IPS-20b (cell line): ENCODE results near the gene SHISA2.
A peak's percentile ranks its signal among the peaks of the same experiment; 100 is the strongest.

Source experiments
- H3K27ac ChIP-seq: one replicate; pipeline ENCODE4 v1.5.1; 2013; ENCODE audit warnings: low read length
- H3K27me3 ChIP-seq: 2 replicates; pipeline ENCODE4 v1.6.1; 2013; ENCODE audit warnings: mild to moderate bottlenecking, low read length, inconsistent platforms; ENCODE audit not compliant: insufficient read depth
- H3K36me3 ChIP-seq: 2 replicates; pipeline ENCODE4 v1.6.1; 2013; ENCODE audit warnings: low read depth, mild to moderate bottlenecking, inconsistent platforms, low read length, moderate library complexity; ENCODE audit not compliant: insufficient read depth
- H3K4me1 ChIP-seq: 2 replicates; pipeline ENCODE4 v1.6.1; 2013; ENCODE audit warnings: mild to moderate bottlenecking, control low read depth, inconsistent platforms, low read length, moderate library complexity; ENCODE audit not compliant: insufficient read depth
- H3K4me3 ChIP-seq: 2 replicates; pipeline ENCODE4 v1.5.1; 2013; ENCODE audit warnings: mild to moderate bottlenecking, low read length, inconsistent platforms
- H3K9ac ChIP-seq: 2 replicates; pipeline ENCODE4 v1.6.1; 2013; ENCODE audit warnings: low read depth, mild to moderate bottlenecking, inconsistent platforms, low read length, moderate library complexity
- H3K9me3 ChIP-seq: 2 replicates; pipeline ENCODE4 v1.6.1; 2013; ENCODE audit warnings: mild to moderate bottlenecking, low read depth, low read length, inconsistent platforms; ENCODE audit not compliant: insufficient read depth

Gene SHISA2

DNA sequence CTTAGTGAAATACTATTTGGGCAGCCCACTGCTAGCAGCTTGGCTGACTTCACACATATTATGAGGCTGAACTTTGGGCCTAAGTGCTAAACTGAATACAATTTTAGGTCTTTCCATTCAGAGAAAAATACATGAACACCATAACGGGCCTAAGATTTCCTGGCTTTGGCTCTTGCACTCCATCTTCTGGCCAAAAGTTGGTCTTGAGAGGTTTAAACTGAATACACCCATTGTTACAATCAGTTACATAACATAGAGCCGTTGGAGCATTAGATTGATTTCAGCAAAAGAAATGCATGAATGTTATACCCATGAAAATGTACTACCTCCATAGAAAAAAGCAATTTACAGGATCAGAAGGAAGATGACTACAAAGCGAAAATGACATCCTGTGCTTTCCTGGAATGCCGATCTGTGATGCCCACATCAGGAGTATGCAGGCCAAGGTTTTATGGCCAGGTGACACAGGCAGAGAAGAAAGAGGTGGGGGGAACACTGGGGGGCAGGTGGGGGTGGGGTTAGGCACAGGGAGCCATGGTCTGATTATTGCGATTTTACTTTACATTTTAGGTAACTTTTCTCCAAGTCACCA, 11.1 kb upstream of the SHISA2 start:
- Histone ChIP-seq H3K9me3 (no peaks in the 10 kb centered on the region), H3K4me1 (no peaks in the 10 kb centered on the region), H3K27me3 (no peaks in the 10 kb centered on the region), H3K9ac (no peak overlapping the region), H3K36me3 (no peaks in the 10 kb centered on the region), H3K27ac (no peak overlapping the region), H3K4me3 (no peak overlapping the region)

DNA sequence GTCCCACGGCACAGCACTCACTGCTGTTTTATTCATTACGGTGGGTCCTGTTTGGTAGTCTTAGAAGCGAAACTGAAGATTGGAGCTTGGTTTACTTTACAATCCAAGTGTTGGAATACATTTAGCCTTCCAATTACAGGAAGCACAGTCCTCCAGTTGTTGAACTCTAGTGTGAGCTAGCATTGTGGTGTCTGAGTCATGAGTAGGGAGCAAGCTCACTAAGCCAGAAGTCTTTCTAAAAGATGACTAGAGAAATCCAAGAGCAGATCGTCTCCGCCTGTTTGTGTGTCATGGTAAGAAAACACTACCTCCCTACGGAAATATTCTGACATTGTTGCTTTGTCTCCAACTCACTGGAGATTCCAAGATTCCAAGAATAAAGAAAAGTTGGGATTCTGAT, 10.1 kb upstream of the SHISA2 start:
- Histone ChIP-seq H3K4me1 (no peaks in the 10 kb centered on the region), H3K27ac (no peak overlapping the region)

DNA sequence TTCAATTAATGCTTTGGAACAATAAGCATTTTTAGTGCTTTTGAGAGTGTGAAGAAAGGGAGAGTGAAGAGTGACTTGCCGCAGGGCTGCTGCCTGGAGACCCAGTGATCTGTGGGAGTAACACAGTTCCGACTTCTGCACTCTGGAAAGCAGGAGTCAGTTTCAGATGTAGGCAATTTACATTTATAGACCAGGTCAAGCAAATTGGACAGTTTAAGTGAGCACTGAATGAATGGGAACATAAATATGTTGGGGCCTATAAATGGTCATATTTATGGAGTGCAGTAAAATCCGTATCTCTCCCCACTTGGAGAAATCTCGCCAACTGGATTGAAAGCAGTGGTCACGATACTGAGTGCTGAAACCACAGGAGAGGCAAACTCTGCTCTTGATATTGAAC, 9.4 kb upstream of the SHISA2 start:
- no peak overlapping the region for H3K4me3 ChIP-seq
- H3K27me3 ChIP-seq: no peaks in the 10 kb centered on the region
- H3K4me1 ChIP-seq: no peaks in the 10 kb centered on the region
- no peaks in the 10 kb centered on the region for H3K9me3 ChIP-seq
- no peak overlapping the region for H3K27ac ChIP-seq
- no peaks in the 10 kb centered on the region for H3K36me3 ChIP-seq
- H3K9ac ChIP-seq: no peak overlapping the region

More for the DNA sequence above, 10.1 kb upstream of the SHISA2 start:
- Histone ChIP-seq H3K36me3 (no peaks in the 10 kb centered on the region), H3K4me3 (no peak overlapping the region), H3K27me3 (no peaks in the 10 kb centered on the region), H3K9ac (no peak overlapping the region), H3K9me3 (no peaks in the 10 kb centered on the region)

DNA sequence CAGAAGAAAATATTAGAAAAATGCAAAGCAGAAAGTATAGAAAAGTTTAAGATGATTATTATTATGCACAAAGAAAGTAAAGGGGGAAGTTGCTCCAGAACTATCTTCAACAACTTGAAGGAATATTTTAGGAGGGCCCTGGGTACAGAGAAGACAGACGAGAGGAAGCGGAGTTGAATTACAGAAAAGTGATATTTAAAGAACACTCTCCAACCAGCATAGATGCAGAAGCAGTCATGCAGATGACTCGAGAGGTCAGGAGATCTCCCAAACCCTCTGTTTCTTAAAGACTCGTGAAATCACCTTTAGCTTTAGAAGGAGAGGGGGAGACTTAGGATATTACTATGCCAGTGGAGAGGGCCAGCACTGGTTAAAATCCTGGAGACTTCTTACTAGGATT, 8.5 kb upstream of the SHISA2 start:
- Histone ChIP-seq H3K27ac (no peak overlapping the region), H3K27me3 (no peaks in the 10 kb centered on the region), H3K9ac (no peak overlapping the region), H3K4me3 (no peak overlapping the region), H3K4me1 (no peaks in the 10 kb centered on the region), H3K36me3 (no peaks in the 10 kb centered on the region), H3K9me3 (no peaks in the 10 kb centered on the region)

DNA sequence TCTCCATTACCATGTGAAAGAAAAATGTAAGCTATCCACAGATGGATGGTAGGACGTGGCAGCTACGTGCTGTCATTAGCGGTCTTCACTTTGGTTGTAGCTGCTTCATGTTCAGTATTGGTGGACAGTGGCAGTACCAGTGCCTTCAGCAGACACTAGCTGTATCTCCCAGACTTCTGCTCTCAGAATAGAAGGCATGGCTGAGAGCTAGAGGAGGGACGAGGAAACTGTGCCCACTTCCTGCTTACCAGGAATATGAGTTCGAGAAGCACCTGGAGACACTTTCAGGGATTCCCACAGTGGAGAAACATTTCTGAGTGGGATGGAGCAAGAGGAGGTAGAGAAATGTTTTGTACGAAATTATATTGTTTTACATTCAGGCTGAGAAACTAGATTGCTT, 6.9 kb upstream of the SHISA2 start:
- Histone ChIP-seq H3K9me3 (no peaks in the 10 kb centered on the region), H3K27me3 (peaks cover 6% of the 10 kb centered on the region; the same call in 1 of the 2 replicates), H3K27ac (no peak overlapping the region), H3K9ac (no peak overlapping the region), H3K4me3 (no peak overlapping the region), H3K4me1 (no peaks in the 10 kb centered on the region), H3K36me3 (no peaks in the 10 kb centered on the region)

DNA sequence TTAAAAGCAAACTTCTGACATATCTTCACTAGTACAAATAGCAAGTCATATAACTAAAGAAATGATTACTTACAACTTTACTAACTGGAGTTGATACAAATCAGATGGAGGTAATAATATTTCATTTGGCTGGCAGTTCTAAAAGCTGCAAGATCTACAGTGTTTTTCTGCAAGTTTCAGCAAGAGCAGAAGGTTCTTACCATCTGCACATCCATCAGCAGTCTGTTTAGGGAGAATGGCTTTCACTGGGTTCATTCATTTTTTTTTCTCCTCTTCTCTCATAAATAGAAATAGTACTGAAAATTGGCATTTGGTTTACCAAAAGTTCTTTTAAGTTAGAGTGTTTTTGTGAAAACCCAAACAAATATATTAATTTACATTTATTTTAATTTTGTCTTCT, 3.1 kb upstream of the SHISA2 start:
- Histone ChIP-seq H3K27me3 (peaks cover 41% of the 10 kb centered on the region), H3K9ac (no peak overlapping the region), H3K4me3 (no peak overlapping the region), H3K4me1 (no peaks in the 10 kb centered on the region; the same call in 1 of the 2 replicates), H3K36me3 (no peaks in the 10 kb centered on the region), H3K27ac (no peak overlapping the region), H3K9me3 (no peaks in the 10 kb centered on the region)

DNA sequence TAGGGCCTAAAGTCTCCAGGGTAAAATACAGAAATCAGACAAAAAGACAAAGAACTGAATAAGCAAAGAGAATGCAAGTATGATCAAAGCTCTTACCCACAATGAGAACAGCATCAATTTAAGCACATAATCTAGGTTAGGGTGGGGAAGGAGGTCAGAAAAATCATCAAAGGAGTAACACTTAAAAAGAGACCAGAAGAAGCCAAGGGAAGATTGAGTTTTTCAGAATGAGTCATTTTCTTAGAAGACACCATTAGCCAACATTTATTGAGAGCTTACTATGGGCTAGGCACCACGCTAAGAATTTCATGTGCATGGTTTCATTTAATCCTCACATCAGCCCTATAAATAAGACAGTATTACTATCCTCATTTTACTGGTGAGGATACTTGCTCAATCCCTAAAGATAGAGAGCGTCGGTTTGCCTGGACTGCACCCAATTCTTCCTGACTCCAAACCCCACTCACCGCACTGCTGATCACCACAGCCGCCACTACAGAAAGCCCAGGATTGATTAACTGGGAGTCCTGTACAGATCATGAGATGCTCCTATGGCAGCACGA, 1.7 kb upstream of the SHISA2 start:
- Histone ChIP-seq H3K4me1 (no peaks in the 10 kb centered on the region; the same call in 1 of the 2 replicates), H3K4me3 (no peak overlapping the region), H3K27me3 (peaks cover 55% of the 10 kb centered on the region)

DNA sequence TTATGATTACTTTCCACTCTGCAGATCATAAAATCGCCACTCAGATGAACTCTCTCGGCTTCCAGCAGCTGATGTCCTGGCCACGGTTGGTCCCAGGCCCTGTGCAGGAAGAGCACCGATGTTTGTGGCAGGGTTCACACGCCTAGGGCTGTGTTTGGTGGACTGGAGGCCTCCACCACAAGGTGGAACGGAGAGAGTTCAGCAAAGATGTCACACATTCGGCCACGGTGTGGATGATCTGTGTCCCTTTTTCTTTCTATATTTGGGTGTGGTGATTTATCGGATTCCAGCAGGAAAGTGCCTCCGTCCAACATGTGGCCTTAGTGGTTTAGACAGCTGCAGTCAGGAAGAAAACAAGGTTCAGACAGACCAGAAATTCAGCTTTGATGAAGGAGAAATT, 521 bp upstream of the SHISA2 start:
- H3K4me3 ChIP-seq: peak overlapping the region; percentile 72; the same call in 1 of the 2 replicates

More for the DNA sequence above, 1.7 kb upstream of the SHISA2 start:
- Histone ChIP-seq H3K36me3 (no peaks in the 10 kb centered on the region), H3K9ac (no peak overlapping the region), H3K27ac (no peak overlapping the region), H3K9me3 (no peaks in the 10 kb centered on the region)

DNA sequence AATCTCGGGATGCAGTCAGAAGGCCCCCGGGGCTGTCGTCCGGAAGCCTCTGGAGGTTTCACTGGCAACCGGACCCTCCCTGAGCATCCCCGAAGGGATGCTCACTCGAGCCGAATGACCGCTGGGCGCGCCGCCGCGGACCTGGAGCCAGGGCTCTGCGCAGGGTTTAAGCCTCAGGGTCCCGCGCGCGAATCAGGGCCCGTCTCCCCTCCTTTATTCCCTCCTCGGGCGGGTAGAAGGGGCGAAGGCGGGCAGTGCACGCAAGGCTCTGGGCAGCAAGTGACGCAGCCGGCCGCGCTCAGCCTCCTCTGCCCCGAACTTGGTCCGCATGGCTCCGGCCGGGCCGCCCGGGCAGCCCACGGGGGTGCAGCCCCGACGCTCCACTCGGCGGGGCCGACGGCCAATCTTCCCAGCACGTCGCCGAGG, 572 bp downstream of the SHISA2 start:
- Histone ChIP-seq H3K27me3 (peaks cover 70% of the 10 kb centered on the region), H3K4me3 (peak overlapping the region; percentile 72), H3K9me3 (no peaks in the 10 kb centered on the region), H3K4me1 (no peaks in the 10 kb centered on the region; the same call in 1 of the 2 replicates), H3K27ac (no peak overlapping the region), H3K36me3 (peaks cover 9% of the 10 kb centered on the region), H3K9ac (peak overlapping the region; percentile 50; the same call in 1 of the 2 replicates)

More for the DNA sequence above, 521 bp upstream of the SHISA2 start:
- Histone ChIP-seq H3K4me1 (no peaks in the 10 kb centered on the region; the same call in 1 of the 2 replicates), H3K27ac (no peak overlapping the region), H3K9ac (no peak overlapping the region), H3K27me3 (peaks cover 66% of the 10 kb centered on the region), H3K36me3 (no peaks in the 10 kb centered on the region), H3K9me3 (no peaks in the 10 kb centered on the region)

DNA sequence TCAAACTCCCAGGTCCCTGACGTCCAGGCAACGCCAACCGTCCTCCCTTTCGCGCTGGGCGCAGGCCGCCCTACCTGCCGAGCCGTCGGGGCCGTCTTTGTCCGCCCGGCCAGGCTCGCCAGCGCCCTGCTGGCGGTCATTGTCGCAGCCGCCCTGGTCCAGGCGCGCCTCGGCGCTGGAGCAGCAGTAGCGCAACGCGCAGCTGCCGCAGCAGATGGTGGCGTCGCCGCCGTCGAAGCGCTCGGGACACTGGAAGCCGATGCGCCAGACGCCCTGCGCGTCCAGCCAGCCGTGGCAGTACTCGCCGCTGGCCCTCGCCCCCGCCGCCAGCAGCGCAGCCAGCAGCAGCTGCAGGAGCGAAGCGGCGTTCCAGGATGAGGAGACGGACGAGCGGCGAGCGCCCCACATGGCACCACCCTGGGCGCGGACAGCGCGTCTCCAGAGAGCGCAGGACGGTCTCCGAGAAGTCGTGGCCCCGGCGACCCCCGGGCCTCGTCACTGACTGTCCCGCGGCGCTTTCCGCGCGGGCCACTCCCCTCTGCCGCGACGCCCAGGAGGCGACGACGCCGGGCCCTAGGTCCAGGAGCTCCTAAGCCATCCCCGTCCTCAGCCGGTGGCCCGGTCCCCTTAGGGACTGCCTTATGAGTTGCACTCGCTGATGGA, 1.1 kb downstream of the SHISA2 start:
- Histone ChIP-seq H3K4me3 (peak overlapping the region; percentile 72), H3K9ac (peak overlapping the region; percentile 50; the same call in 1 of the 2 replicates), H3K9me3 (no peaks in the 10 kb centered on the region), H3K4me1 (no peaks in the 10 kb centered on the region; the same call in 1 of the 2 replicates), H3K36me3 (peaks cover 12% of the 10 kb centered on the region), H3K27me3 (peaks cover 70% of the 10 kb centered on the region), H3K27ac (no peak overlapping the region)

DNA sequence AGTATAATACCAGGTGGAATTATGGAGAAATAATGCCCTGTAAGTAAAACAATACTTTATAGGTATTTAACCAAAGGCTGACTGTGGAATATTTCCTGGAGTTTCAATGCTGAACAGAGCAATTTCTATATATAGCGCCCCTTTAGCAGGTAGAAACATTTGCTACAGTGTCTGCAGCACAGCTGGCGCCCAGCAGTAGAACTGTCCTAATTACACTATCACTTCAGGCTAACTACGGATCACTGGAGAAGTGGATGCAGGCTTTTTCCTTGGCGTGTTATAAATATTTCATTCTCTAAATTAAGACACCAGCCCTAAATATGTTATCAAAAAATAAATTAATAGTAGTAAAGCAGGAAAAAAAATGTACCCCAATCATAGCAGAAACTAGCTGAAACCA, 3.1 kb downstream of the SHISA2 start:
- no peak overlapping the region for H3K9ac ChIP-seq

DNA sequence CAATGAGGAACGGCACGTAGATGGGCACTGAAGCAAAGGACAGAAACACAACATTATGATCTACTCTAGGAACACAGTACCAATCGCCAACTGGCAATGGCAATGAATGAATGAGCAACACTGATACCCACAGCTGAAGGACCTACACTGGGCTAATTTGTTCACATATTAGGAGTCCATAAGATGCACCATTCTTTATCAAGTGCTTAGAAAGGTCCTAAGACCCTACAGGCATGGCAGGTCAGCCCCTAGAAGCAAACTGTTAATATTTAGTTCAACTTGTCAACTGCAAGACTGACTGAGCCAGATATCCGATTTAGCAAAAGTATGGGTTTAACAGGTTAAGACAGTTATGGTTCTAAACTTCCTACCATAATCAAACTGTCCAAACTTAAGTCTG, 4.8 kb downstream of the SHISA2 start:
- H3K9ac ChIP-seq: no peak overlapping the region
- peaks cover 22% of the 10 kb centered on the region for H3K36me3 ChIP-seq
- H3K4me1 ChIP-seq: no peaks in the 10 kb centered on the region; the same call in 1 of the 2 replicates
- no peaks in the 10 kb centered on the region for H3K9me3 ChIP-seq
- no peak overlapping the region for H3K27ac ChIP-seq
- H3K27me3 ChIP-seq: peaks cover 48% of the 10 kb centered on the region
- no peak overlapping the region for H3K4me3 ChIP-seq

More for the DNA sequence above, 3.1 kb downstream of the SHISA2 start:
- peaks cover 65% of the 10 kb centered on the region for H3K27me3 ChIP-seq
- H3K9me3 ChIP-seq: no peaks in the 10 kb centered on the region
- peaks cover 22% of the 10 kb centered on the region for H3K36me3 ChIP-seq
- H3K4me1 ChIP-seq: no peaks in the 10 kb centered on the region; the same call in 1 of the 2 replicates
- peak overlapping the region; percentile 72 for H3K4me3 ChIP-seq
- no peak overlapping the region for H3K27ac ChIP-seq
